ENCODE measurements around the gene XKR8. TPM values are rescaled to one million over a fixed set of nuclear protein-coding genes. Genes with fewer than 3 reads are reported as not detected.

Gene XKR8
- total and polyA plus RNA-seq, 2 of the 13 experiments (the other 11 are each of a cell fraction or from before 2014, with no cell fraction given): 5.4 to 6.3 TPM

GRCh38 chr1:27971674-27972073 is 11.9 kb downstream of the XKR8 start:
- Histone ChIP-seq H3K27ac (ENCODE audit: extremely low read length, insufficient read depth, low read length) (no peak overlapping the region), H4K20me1 (ENCODE audit: insufficient read depth, low read length) (no peaks in the 10 kb centered on the region), H3K79me2 (ENCODE audit: insufficient read depth, low read length) (no peaks in the 10 kb centered on the region), H3K4me1 (ENCODE audit: insufficient read depth, low read length) (peaks cover 11% of the 10 kb centered on the region; the same call in 1 of the 2 replicates), H3K4me2 (ENCODE audit: low read depth, low read length) (no peak overlapping the region), H2AFZ (ENCODE audit: low read length) (no peak overlapping the region), H3K27me3 (ENCODE audit: control insufficient read depth in 1 of 2, insufficient read depth in 2 of 2, low read length in 2 of 2) (no peaks in the 10 kb centered on the region), H3K36me3 (replicated peaks in 1 of 2; ENCODE audit: control insufficient read depth in 1 of 2, insufficient read depth in 2 of 2, low read length in 2 of 2) (peaks cover 7 to 18% of the 10 kb centered on the region in 2 experiments; a peak in 3 of 5 replicates), H3K9me3 (ENCODE audit: low read length) (no peaks in the 10 kb centered on the region), H3K4me3 (replicated peaks in 1 of 3; ENCODE audit: insufficient read depth in 1 of 3, low read depth in 2 of 3, low read length in 3 of 3) (no peak overlapping the region), H3K9ac (ENCODE audit: insufficient read depth, low read depth, low read length) (no peak overlapping the region)
- ChIA-PET CTCF (ENCODE audit: low intra/inter-chr PET ratio, low total read pairs) (no interaction called here), POLR2A (interaction anchor here (0.7 kb wide), 1 partner anchor 36 kb away, joined by 3 read pairs; no protein-coding TSS in a partner anchor)
- no TSS peak for BruUV-seq (replicated peaks)
- no peak for FAIRE-seq
- no peak for ATAC-seq
- TF ChIP-seq GTF2F1 (IDR thresholded peaks at IDR 0.05; ENCODE audit: low read length) (no peak), ZNF597 (CRISPR knock-in tag; IDR thresholded peaks at IDR 0.05) (no peak), MIER2 (CRISPR knock-in tag; IDR thresholded peaks at IDR 0.05) (no peak), PREB (CRISPR knock-in tag; IDR thresholded peaks at IDR 0.05) (no peak), ATM (IDR thresholded peaks at IDR 0.05; ENCODE audit: borderline replicate concordance) (no peak), ZNF207 (IDR thresholded peaks at IDR 0.05; ENCODE audit: borderline replicate concordance) (no peak), ZNF740 (CRISPR knock-in tag; IDR thresholded peaks at IDR 0.05) (no peak), SIX4 (CRISPR knock-in tag; IDR thresholded peaks at IDR 0.05) (no peak), NFATC3 (CRISPR knock-in tag; IDR thresholded peaks at IDR 0.05) (no peak), TAF15 (IDR thresholded peaks at IDR 0.05; ENCODE audit: low read depth, low read length, poor library complexity, severe bottlenecking) (no peak), HOXA7 (CRISPR knock-in tag; IDR thresholded peaks at IDR 0.05) (no peak), SOX13 (IDR thresholded peaks at IDR 0.05) (no peak), SOX13 (CRISPR knock-in tag; conservative IDR thresholded peaks at IDR 0.05 in 1 of 2, IDR thresholded peaks at IDR 0.05 in 1 of 2) (no peak)
- intact Hi-C loops (cut with micrococcal nuclease; ENCODE audit: unreplicated experiment) (no loop called here), in situ Hi-C loops (cut with HindIII; ENCODE audit: extremely low pct_ligation_motif_present, low pct_unique_long_range_greater_than_20kb) (no loop called here)
- no peak for DNase-seq (ENCODE audit: low spot score)

All from HepG2 (cell line).